Measurements from ENCODE around the gene PDPN.

DNA sequence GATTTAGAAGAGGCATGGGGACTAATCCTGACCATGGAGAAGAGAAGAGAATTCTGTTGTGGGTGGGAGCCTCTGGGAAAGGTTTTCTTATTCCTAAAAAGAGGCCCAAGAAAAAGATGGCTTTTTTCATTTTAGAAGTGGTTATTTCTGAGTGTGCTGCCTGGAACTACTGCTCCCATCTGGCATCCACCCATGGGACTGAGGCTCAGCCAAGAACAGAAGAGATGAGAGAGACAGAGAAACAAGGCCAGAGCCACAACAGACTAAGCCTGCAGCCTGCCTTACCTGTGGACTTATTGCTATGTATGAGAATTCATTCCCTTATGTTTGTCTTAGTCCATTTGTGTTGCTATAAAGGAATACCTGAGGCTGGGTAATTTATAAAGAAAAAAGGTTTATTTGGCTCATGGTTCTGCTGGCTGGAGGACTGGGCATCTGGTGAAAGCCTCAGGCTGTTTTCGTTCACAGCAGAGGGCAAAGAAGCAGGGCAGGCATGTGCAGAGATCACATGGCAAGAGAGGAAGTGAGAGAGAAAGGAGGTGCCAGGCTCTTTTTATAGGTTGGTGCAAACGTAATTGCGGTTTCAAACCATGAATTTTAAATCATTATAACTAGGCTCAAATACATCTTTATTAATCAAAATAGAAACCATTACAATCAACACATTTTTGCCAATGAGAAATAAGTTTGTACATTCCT, 58.8 kb downstream of the PDPN start:
- no peak for TF ChIP-seq POLR2A (IDR thresholded peaks at IDR 0.05)
- TF ChIP-seq, protein P1, sequence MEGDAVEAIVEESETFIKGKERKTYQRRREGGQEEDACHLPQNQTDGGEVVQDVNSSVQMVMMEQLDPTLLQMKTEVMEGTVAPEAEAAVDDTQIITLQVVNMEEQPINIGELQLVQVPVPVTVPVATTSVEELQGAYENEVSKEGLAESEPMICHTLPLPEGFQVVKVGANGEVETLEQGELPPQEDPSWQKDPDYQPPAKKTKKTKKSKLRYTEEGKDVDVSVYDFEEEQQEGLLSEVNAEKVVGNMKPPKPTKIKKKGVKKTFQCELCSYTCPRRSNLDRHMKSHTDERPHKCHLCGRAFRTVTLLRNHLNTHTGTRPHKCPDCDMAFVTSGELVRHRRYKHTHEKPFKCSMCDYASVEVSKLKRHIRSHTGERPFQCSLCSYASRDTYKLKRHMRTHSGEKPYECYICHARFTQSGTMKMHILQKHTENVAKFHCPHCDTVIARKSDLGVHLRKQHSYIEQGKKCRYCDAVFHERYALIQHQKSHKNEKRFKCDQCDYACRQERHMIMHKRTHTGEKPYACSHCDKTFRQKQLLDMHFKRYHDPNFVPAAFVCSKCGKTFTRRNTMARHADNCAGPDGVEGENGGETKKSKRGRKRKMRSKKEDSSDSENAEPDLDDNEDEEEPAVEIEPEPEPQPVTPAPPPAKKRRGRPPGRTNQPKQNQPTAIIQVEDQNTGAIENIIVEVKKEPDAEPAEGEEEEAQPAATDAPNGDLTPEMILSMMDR (IDR thresholded peaks at IDR 0.05): no peak

Measured in heart left ventricle (tissue), 13 donors.